ENCODE data around the gene ATF7IP2.
A peak's percentile ranks its signal among the peaks of the same experiment; 100 is the strongest.
"Not testable (repeated sequence)": the region's sequence is repeated elsewhere in the genome, so short reads cannot be mapped to it uniquely, and the experiment has no call there.

Gene ATF7IP2

GRCh38 chr16:10373556-10373955 lies 12.3 kb upstream of the ATF7IP2 start:
- intact Hi-C loops (cut with DNase I) = no loop called here
- no peak for DNase-seq

- no peak for DNase-seq
- intact Hi-C loops (cut with DNase I) = no loop called here
Measured at GRCh38 chr16:10376229-10376628, 9.6 kb upstream of the ATF7IP2 start.

GRCh38 chr16:10383626-10384025 lies 2.2 kb upstream of the ATF7IP2 start:
- intact Hi-C loops (cut with DNase I) = no loop called here
- no peak for DNase-seq

- intact Hi-C loops (cut with DNase I) = no loop called here
- no peak for DNase-seq
Measured at GRCh38 chr16:10386517-10387100, 748 bp downstream of the ATF7IP2 start.

GRCh38 chr16:10387188-10387617 lies 1.3 kb downstream of the ATF7IP2 start:
- no peak for DNase-seq

GRCh38 chr16:10388988-10389387 lies 3.1 kb downstream of the ATF7IP2 start:
- intact Hi-C loops (cut with DNase I) = no loop called here
- no peak for DNase-seq

More at GRCh38 chr16:10387188-10387617, 1.3 kb downstream of the ATF7IP2 start:
- intact Hi-C loops (cut with DNase I) = no loop called here

GRCh38 chr16:10390330-10390729 lies 4.5 kb downstream of the ATF7IP2 start:
- DNase-seq = no peak
- intact Hi-C loops (cut with DNase I) = no loop called here

GRCh38 chr16:10390867-10391266 lies 5.0 kb downstream of the ATF7IP2 start:
- DNase-seq = no peak
- intact Hi-C loops (cut with DNase I) = no loop called here

- no peak for DNase-seq
- intact Hi-C loops (cut with DNase I) = no loop called here
Measured at GRCh38 chr16:10391339-10391738, 5.5 kb downstream of the ATF7IP2 start.

- intact Hi-C loops (cut with DNase I) = no loop called here
- DNase-seq = no peak
Measured at GRCh38 chr16:10402975-10403374, 17.1 kb downstream of the ATF7IP2 start.

- intact Hi-C loops (cut with DNase I) = no loop called here
- DNase-seq = no peak
Measured at GRCh38 chr16:10405386-10405939, 19.6 kb downstream of the ATF7IP2 start.

- no peak for DNase-seq
- intact Hi-C loops (cut with DNase I) = no loop called here
Measured at GRCh38 chr16:10408824-10409381, 23.0 kb downstream of the ATF7IP2 start.

- DNase-seq; intact Hi-C loops (cut with DNase I): not testable (repeated sequence)
Measured at GRCh38 chr16:10409713-10410112, 23.9 kb downstream of the ATF7IP2 start.

- intact Hi-C loops (cut with DNase I) = no loop called here
- DNase-seq = no peak
Measured at GRCh38 chr16:10410469-10410868, 24.6 kb downstream of the ATF7IP2 start.

GRCh38 chr16:10412935-10413601 lies 27.2 kb downstream of the ATF7IP2 start:
- DNase-seq = no peak
- intact Hi-C loops (cut with DNase I) = no loop called here

GRCh38 chr16:10418204-10418603 lies 32.3 kb downstream of the ATF7IP2 start:
- DNase-seq; intact Hi-C loops (cut with DNase I): not testable (repeated sequence)

GRCh38 chr16:10419701-10420100 lies 33.8 kb downstream of the ATF7IP2 start:
- no peak for DNase-seq
- intact Hi-C loops (cut with DNase I) = no loop called here

GRCh38 chr16:10421596-10421995 lies 35.7 kb downstream of the ATF7IP2 start:
- intact Hi-C loops (cut with DNase I) = no loop called here

GRCh38 chr16:10428433-10429168 lies 42.7 kb downstream of the ATF7IP2 start:
- no peak for DNase-seq

More at GRCh38 chr16:10421596-10421995, 35.7 kb downstream of the ATF7IP2 start:
- no peak for DNase-seq

GRCh38 chr16:10429299-10429969 lies 43.6 kb downstream of the ATF7IP2 start:
- DNase-seq = peak in 1 of 10 donors; percentile 42
- intact Hi-C loops (cut with DNase I) = not testable (repeated sequence)

More at GRCh38 chr16:10428433-10429168, 42.7 kb downstream of the ATF7IP2 start:
- intact Hi-C loops (cut with DNase I) = no loop called here
